Fibroblast of villous mesenchyme (primary cell): Measurements from ENCODE around the gene C17orf50. TPM values are rescaled to one million over a fixed set of nuclear protein-coding genes. Genes with fewer than 3 reads are reported as not detected.

Experiments
- DNase-seq: peaks from one replicate; pipeline ENCODE4 v3.0.0-alpha.2; 2010; ENCODE audit warnings: low read depth
- H3K4me3 ChIP-seq: 2 replicates; pipeline ENCODE4 v1.5.1; 2011; ENCODE audit warnings: low read depth, mild to moderate bottlenecking, low read length
- CTCF ChIP-seq: IDR thresholded peaks from 2 replicates; pipeline ENCODE4 v1.5.1; 2012; ENCODE audit warnings: low read depth, mild to moderate bottlenecking, low read length; ENCODE audit not compliant: insufficient read depth
- total RNA-seq: library from RNA; depleted of rRNA; stranded (reverse); fragments of >200 nt; gene quantifications from 2 replicates; pipeline ENCODE4 v1.2.3, GENCODE V29; 2012

Gene C17orf50
- total RNA-seq, 1 donor: not detected

DNA sequence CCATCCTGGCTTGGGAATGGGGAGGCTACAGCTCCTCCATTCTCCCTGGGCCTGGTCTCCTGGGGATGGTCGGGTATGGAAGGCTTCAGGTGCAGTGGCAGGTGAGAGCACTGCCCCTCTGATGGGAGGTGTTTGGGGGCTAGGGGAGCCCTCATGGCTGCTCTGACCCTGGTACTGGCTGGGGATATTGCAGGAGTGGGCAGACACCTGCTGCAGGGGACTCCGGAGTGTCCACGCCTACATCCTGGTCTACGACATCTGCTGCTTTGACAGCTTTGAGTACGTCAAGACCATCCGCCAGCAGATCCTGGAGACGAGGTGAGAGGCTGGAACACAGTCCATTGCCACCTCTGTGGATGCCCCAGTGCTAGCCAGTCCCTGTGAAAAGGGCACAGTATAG, 20.5 kb upstream of the C17orf50 start:
- TF ChIP-seq CTCF: no peak
- DNase-seq: no peak
- no peak overlapping the region for H3K4me3 ChIP-seq

DNA sequence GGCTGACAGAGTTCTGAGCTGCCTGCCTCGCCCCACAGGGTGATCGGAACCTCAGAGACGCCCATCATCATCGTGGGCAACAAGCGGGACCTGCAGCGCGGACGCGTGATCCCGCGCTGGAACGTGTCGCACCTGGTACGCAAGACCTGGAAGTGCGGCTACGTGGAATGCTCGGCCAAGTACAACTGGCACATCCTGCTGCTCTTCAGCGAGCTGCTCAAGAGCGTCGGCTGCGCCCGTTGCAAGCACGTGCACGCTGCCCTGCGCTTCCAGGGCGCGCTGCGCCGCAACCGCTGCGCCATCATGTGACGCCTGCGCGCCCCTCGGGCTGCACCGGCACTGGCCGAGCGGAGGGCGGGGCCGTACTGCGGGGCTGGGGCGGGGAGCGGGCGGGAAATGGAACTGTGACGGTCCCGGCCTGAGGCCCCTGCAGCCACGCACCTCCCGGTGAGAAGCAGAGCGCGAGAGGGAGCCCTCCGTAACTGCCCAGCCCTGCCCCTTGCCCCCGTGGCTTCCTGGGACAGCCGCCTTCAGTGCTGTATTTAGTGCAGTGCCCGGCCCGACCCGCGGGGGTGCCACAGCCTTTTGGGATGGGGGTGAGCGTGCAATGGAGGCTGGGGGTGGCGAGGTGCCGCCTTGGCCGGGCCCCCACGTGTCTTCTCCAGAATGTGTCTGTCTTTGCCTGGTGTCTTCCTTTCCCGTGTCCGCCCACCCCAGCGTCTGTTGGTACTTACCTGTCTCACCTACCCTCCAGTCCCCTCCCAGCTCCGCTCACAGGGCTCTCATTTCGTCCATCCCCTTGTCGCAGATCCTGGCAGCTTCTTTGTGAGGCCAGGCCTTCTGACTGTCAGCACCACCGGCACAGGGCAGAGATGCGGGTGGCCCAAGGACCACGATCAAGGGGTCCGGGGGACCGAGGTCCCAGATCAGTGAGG, 19.4 kb upstream of the C17orf50 start:
- no peak for DNase-seq
- no peak for TF ChIP-seq CTCF

DNA sequence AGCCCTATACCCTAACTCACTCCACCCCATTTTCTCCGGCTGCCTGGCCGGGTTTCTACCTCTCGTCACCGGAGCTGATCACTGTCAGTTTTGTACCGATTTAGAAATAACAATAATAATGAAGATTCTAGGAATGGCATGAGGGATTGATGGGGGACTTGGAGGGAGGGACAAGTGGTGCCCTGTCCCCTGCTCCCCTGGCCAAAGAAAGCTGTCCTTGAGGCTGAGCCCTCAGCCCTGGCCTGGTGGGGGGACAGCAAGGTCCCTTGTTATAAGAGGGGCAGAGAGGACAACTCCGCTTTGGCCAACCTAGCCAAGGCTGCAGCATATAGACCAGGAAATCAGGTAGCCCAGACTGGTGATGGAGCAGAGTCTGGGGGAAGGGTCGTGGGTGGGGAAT, 18.2 kb upstream of the C17orf50 start:
- DNase-seq: no peak
- TF ChIP-seq CTCF: no peak
- no peak overlapping the region for H3K4me3 ChIP-seq

More for the DNA sequence above, 19.4 kb upstream of the C17orf50 start:
- H3K4me3 ChIP-seq: no peak overlapping the region

DNA sequence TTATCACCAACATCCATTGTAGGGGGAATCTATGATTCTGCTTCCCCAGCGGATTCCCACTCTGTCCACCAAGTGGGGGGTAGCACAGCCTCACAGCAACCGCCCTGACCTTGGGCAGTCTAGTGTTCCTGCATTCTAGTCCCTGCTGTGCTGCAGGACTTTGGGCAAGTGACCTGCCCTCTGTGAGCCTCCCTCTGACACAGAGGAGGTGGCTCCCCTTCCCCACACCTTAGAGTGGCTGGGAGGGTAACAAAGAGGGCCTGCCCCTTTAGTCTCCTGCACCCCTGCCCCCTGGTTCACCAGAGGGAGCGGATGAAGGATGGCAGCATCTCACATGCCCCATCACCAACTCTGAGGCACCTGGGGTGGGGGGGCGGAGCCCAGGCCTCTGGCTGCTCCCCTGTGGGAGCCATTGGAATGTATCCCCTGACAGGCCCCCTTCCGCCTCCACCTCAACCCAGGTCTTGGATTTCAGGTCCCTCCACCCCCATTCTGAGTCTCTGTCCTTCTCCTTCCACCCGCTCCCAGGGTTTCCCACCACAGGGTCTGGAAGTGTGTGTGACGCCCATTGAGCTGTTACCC, 17.7 kb upstream of the C17orf50 start:
- no peak for DNase-seq
- no peak for TF ChIP-seq CTCF
- no peak overlapping the region for H3K4me3 ChIP-seq

GRCh38 chr17:35743626-35744328, 16.9 kb upstream of the C17orf50 start:
- peak; percentile 48 for DNase-seq
- H3K4me3 ChIP-seq: no peak overlapping the region
- no peak for TF ChIP-seq CTCF

GRCh38 chr17:35744830-35745229, 15.9 kb upstream of the C17orf50 start:
- TF ChIP-seq CTCF: no peak
- no peak for DNase-seq
- H3K4me3 ChIP-seq: no peak overlapping the region
